NCI-H1417 treated with DMSO at 0.1 percent for 48 hours (cell line): ENCODE results near the gene IFITM2.
"Not testable (repeated sequence)": the region's sequence is repeated elsewhere in the genome, so short reads cannot be mapped to it uniquely, and the experiment has no call there.

Experiments
- DNase-seq: peaks from one replicate; lab custom pipeline; 2025; lab: John Stamatoyannopoulos, UW

IFITM2 gene

DNA sequence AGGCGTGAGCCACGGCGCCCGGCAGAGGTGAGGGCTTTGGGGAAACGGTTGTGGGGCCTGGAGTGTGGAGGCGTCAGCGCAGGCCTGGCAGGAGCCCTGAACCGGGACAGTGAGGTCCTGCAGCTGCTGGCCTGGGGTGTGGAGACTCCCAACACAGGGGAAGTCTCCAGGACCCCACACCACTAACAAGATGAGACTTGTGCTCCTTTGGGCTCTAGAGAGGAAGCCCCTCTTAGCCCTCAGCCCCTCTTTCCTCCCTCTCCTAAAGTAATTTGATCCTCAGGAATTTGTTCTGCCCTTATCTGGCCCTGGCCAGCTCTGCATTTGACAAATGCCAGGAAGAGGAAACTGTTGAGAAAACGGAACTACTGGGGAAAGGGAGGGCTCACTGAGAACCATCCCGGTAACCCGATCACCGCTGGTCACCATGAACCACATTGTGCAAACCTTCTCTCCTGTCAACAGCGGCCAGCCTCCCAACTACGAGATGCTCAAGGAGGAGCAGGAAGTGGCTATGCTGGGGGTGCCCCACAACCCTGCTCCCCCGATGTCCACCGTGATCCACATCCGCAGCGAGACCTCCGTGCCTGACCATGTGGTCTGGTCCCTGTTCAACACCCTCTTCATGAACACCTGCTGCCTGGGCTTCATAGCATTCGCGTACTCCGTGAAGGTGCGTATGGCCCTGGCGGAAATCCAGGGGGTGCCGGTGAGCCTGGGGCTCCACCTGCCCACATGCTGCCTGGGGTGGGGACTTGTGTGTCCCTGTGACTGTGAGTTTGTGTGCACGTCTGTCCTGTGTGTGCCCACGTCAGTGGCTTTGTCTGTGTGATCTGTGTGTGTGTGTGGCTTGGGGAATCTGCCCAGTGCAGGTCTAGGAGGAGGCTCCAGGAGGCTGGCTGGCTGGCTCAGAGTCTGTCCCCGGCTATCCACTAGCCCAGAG lies at the start of gene IFITM2:
IFITM2 (plus strand) TSS at position 51 of the 943 bp plus-strand sequence; CDS start at position 428, 377 bp downstream.
- DNase-seq: not testable (repeated sequence)

DNA sequence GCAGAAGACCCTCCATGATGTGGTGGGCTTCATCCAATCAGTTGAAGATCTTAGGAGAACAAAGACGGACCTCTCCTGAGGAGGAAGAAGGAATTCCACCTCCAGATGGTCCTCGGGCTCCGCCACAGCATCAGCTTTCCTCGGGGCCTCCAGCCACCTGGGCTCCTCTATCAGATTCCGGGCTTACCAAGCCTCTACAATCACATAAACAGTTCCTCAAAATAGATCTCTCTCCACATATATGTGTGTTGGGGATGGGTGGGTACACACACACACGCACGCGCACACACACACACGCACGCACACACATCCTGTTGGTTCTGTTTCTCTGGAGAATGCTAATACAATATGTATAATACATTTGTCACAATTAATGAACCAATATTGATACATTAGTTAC lies 48.2 kb upstream of the IFITM2 start:
- no peak for DNase-seq

- DNase-seq: no peak
Measured at GRCh38 chr11:261624-262023, 46.0 kb upstream of the IFITM2 start.

DNA sequence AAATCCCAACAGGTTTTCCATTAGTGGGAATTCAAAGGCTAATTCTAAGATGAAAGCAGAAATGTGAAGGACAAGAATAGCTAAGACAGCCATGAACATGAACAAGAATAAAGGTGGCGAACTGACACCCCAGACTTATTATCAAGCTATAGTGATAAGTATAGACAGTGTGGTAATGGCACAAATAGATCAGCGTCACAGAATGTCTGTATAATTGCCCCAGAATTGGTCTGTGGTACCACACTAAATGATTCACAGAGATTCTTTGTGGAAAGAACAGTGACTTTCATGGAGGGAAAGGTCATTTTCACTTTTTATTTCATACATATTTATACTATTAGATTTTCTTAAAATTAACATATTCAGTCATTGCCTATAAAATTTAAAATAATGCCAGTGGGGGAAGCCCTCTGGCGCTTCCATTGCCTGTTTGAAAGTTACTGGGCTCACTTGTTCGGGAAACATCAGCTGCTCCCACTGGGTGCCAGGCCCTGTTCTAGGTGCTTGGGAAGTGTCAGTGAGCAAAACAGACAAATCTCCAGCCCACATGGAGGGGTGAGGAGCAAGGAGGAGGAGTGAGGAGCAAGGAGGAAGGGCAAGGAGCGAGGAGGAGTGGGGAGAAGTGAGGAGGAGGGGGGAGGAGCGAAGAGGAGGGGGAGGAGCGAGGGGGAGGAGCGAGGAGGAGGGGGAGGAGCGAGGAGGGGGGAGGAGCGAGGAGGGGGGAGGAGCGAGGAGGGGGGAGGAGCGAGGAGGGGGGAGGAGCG lies 40.8 kb upstream of the IFITM2 start:
- DNase-seq: no peak

- DNase-seq: no peak
Measured at GRCh38 chr11:267491-267994, 40.1 kb upstream of the IFITM2 start.

DNA sequence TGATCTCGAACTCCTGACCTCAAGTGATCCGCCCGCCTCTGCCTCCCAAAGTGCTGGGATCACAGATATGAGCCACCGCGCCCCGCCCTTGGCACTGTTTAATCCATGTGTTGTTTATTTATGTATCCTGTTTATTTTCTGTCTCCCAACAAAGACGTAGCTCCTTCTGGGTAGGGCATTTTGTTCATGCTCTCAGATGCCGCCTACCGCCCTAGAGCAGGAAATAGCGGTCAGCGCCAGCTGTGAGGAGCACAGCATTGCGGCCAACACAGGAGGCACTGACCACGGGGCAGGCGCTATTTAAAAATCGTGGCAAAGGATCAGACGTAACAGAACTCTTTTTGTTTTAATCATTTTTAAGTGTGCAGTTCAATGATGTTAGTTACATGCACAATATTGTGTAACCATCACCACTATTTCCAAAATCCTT lies 38.9 kb upstream of the IFITM2 start:
- DNase-seq: not testable (repeated sequence)

GRCh38 chr11:269146-269890 lies 38.3 kb upstream of the IFITM2 start:
- no peak for DNase-seq

GRCh38 chr11:270451-271318 lies 36.9 kb upstream of the IFITM2 start:
- no peak for DNase-seq

- no peak for DNase-seq
Measured at GRCh38 chr11:271319-271715, 36.3 kb upstream of the IFITM2 start.

GRCh38 chr11:272195-272930 lies 35.3 kb upstream of the IFITM2 start:
- DNase-seq: no peak

DNA sequence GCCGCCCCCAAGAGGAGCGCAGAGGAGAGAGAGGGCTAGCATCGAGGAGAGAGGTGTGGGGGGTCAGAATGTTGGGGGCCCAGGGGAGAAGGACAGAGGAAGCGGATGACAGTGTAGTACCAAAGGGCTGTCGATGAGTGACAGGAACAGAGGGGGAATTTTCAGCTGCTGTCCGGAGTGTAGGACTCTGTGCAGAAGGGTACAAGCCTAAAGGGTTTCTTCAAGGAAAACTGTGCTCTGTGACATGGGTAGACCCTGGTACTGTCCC lies 34.8 kb upstream of the IFITM2 start:
- no peak for DNase-seq

GRCh38 chr11:276219-276618 lies 31.4 kb upstream of the IFITM2 start:
- DNase-seq: no peak

- no peak for DNase-seq
Measured at GRCh38 chr11:278001-278951, 29.3 kb upstream of the IFITM2 start, which contains the start of gene NLRP6. NLRP6 (plus strand) TSS chr11:278407; CDS start chr11:278570, 163 bp downstream.

DNA sequence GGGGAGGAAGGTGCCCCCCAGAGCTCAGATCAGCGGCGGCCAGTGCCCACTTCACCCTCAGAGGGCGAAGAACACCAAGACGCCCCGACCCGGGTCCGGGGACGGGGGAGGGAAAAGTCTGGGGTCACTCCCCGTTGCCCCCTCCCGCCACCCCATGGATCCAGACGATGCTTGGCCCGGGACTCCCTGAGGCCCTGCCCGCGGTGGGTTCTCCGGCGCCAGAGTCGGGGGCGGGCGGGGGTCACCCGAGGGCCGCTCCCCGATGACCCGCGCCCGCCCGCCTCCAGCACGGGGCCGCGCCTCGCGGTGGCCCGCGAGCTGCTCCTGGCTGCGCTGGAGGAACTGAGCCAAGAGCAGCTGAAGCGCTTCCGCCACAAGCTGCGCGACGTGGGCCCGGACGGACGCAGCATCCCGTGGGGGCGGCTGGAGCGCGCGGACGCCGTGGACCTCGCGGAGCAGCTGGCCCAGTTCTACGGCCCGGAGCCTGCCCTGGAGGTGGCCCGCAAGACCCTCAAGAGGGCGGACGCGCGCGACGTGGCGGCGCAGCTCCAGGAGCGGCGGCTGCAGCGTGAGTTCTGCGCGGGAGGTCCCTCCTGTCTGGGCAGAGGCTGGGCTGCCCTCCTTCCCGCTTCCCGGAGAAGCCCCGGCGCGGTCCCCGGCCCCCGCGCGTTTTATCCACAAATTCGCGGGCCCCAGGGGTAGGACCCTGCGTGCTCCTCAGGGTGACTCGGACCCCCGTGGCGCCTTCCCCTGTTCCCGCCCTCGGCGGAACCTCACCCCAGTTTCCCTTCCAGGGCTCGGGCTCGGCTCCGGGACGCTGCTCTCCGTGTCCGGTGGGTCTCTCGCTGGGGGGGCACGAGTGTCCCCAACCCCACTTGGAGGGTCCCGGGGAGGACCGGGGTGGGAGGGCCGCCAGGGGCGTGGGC lies 28.3 kb upstream of the IFITM2 start:
- no peak for DNase-seq

DNA sequence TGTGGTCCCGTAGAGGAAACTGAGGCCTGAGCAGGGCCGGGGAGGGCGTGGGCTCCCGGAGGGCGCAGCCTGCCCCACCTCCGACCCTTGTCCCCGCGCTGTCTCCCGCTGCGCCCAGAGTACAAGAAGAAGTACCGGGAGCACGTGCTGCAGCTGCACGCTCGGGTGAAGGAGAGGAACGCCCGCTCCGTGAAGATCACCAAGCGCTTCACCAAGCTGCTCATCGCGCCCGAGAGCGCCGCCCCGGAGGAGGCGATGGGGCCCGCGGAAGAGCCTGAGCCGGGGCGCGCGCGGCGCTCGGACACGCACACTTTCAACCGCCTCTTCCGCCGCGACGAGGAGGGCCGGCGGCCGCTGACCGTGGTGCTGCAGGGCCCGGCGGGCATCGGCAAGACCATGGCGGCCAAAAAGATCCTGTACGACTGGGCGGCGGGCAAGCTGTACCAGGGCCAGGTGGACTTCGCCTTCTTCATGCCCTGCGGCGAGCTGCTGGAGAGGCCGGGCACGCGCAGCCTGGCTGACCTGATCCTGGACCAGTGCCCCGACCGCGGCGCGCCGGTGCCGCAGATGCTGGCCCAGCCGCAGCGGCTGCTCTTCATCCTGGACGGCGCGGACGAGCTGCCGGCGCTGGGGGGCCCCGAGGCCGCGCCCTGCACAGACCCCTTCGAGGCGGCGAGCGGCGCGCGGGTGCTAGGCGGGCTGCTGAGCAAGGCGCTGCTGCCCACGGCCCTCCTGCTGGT lies 27.5 kb upstream of the IFITM2 start:
- no peak for DNase-seq

GRCh38 chr11:280706-281485 lies 26.7 kb upstream of the IFITM2 start:
- DNase-seq: no peak
